Right hindlimb (tissue), 1 donor: ENCODE data around the gene NR3C2.
"Not testable (repeated sequence)": the region's sequence is repeated elsewhere in the genome, so short reads cannot be mapped to it uniquely, and the experiment has no call there.

ENCODE experiments used
- DNase-seq: peaks from one replicate; pipeline ENCODE4 v3.0.0-alpha.2; 2018

Gene NR3C2

GRCh38 chr4:148154769-148155168 is 287.4 kb downstream of the NR3C2 start:
- no peak for DNase-seq

- no peak for DNase-seq
Measured at GRCh38 chr4:148152868-148153625, 289.2 kb downstream of the NR3C2 start.

GRCh38 chr4:148151806-148152205 is 290.4 kb downstream of the NR3C2 start:
- no peak for DNase-seq

- no peak for DNase-seq
Measured at GRCh38 chr4:148145475-148145874, 296.7 kb downstream of the NR3C2 start.

GRCh38 chr4:148143174-148143573 is 299.0 kb downstream of the NR3C2 start:
- DNase-seq = no peak

- no peak for DNase-seq
Measured at GRCh38 chr4:148141501-148141900, 300.7 kb downstream of the NR3C2 start.

GRCh38 chr4:148126825-148127224 is 315.4 kb downstream of the NR3C2 start:
- no peak for DNase-seq

- DNase-seq = no peak
Measured at GRCh38 chr4:148124512-148124911, 317.7 kb downstream of the NR3C2 start.

GRCh38 chr4:148123161-148123560 is 319.1 kb downstream of the NR3C2 start:
- DNase-seq = not testable (repeated sequence)

- DNase-seq = no peak
Measured at GRCh38 chr4:148120216-148120615, 322.0 kb downstream of the NR3C2 start.

- DNase-seq = no peak
Measured at GRCh38 chr4:148118633-148119032, 323.6 kb downstream of the NR3C2 start.

- no peak for DNase-seq
Measured at GRCh38 chr4:148118179-148118578, 324.0 kb downstream of the NR3C2 start.

- no peak for DNase-seq
Measured at GRCh38 chr4:148116969-148117368, 325.2 kb downstream of the NR3C2 start.

GRCh38 chr4:148116264-148116663 is 325.9 kb downstream of the NR3C2 start:
- DNase-seq = peak; percentile 26

GRCh38 chr4:148114436-148114835 is 327.8 kb downstream of the NR3C2 start:
- DNase-seq = no peak

GRCh38 chr4:148112231-148112982 is 329.8 kb downstream of the NR3C2 start:
- DNase-seq = no peak

GRCh38 chr4:148110169-148110568 is 332.0 kb downstream of the NR3C2 start:
- no peak for DNase-seq

GRCh38 chr4:148109216-148109615 is 333.0 kb downstream of the NR3C2 start:
- DNase-seq = no peak

GRCh38 chr4:148108766-148109165 is 333.4 kb downstream of the NR3C2 start:
- peak; percentile 39 for DNase-seq

GRCh38 chr4:148103597-148104355 is 338.4 kb downstream of the NR3C2 start:
- DNase-seq = no peak

- no peak for DNase-seq
Measured at GRCh38 chr4:148101790-148102189, 340.4 kb downstream of the NR3C2 start.

GRCh38 chr4:148101235-148101634 is 341.0 kb downstream of the NR3C2 start:
- DNase-seq = no peak

GRCh38 chr4:148097801-148098200 is 344.4 kb downstream of the NR3C2 start:
- no peak for DNase-seq
